ENCODE data around the gene PRDM13. TPM values are rescaled to one million over a fixed set of nuclear protein-coding genes. Genes with fewer than 3 reads are reported as not detected.

PRDM13 gene
- total and polyA plus RNA-seq, 2 experiments from 2014 or later = not detected

GRCh38 chr6:99602520-99603420 is 3.9 kb upstream of the PRDM13 start:
- no peak overlapping the region for H3K9ac ChIP-seq
- peak overlapping the region; percentile 64 for H2AFZ ChIP-seq
- H3K4me3 ChIP-seq = peak overlapping the region; percentile 56
- H3K9me2 ChIP-seq (ENCODE audit: insufficient read depth) = no peaks in the 10 kb centered on the region
- H3K9me3 ChIP-seq (ENCODE audit: low read depth) = no peaks in the 10 kb centered on the region
- 8 to 11% methylated on average over 41 to 54 of the region's 54 CpGs for WGBS, 2 experiments (ENCODE audit: low coverage in 1 of 2, low lambda C conversion rate in 2 of 2, missing lambda C conversion rate in 2 of 2)
- peaks cover 98% of the 10 kb centered on the region for H3K27me3 ChIP-seq (replicated peaks; ENCODE audit: insufficient read depth)
- H3K4me1 ChIP-seq (ENCODE audit: insufficient read depth) = no peaks in the 10 kb centered on the region
- H4K20me1 ChIP-seq (ENCODE audit: insufficient read depth) = no peaks in the 10 kb centered on the region
- H3K4me2 ChIP-seq (ENCODE audit: unreplicated experiment) = peak overlapping the region; percentile 61
- no peaks in the 10 kb centered on the region for H3K79me2 ChIP-seq (ENCODE audit: insufficient read depth)
- in situ Hi-C loops (cut with MboI) = no loop called here
- no peaks in the 10 kb centered on the region for H3K36me3 ChIP-seq (ENCODE audit: low read depth)
- no peaks in the 10 kb centered on the region for H3F3A ChIP-seq (ENCODE audit: insufficient read depth)
- TF ChIP-seq EZH2 (IDR thresholded peaks at IDR 0.05; ENCODE audit: insufficient read depth, poor library complexity, severe bottlenecking) (peak; percentile 99), EZH2phosphoT487 (IDR thresholded peaks at IDR 0.05; ENCODE audit: insufficient read depth, low read depth) (peak; percentile 85)
- H3K27ac ChIP-seq = no peak overlapping the region
- no peak for DNase-seq

GRCh38 chr6:99603421-99604165 is 3.0 kb upstream of the PRDM13 start:
- no peaks in the 10 kb centered on the region for H3K79me2 ChIP-seq (ENCODE audit: insufficient read depth)
- peak overlapping the region; percentile 64 for H2AFZ ChIP-seq
- no peak overlapping the region for H3K9ac ChIP-seq
- H3K4me1 ChIP-seq (ENCODE audit: insufficient read depth) = no peaks in the 10 kb centered on the region
- in situ Hi-C loops (cut with MboI) = no loop called here
- peak overlapping the region; percentile 33; the same call in 1 of the 2 replicates for H3K4me3 ChIP-seq
- peak; percentile 56 for DNase-seq
- H4K20me1 ChIP-seq (ENCODE audit: insufficient read depth) = no peaks in the 10 kb centered on the region
- H3K9me2 ChIP-seq (ENCODE audit: insufficient read depth) = no peaks in the 10 kb centered on the region
- TF ChIP-seq EZH2phosphoT487 (IDR thresholded peaks at IDR 0.05; ENCODE audit: insufficient read depth, low read depth) (no peak), EZH2 (IDR thresholded peaks at IDR 0.05; ENCODE audit: insufficient read depth, poor library complexity, severe bottlenecking) (peak; percentile 98)
- no peaks in the 10 kb centered on the region for H3F3A ChIP-seq (ENCODE audit: insufficient read depth)
- no peaks in the 10 kb centered on the region for H3K36me3 ChIP-seq (ENCODE audit: low read depth)
- peak overlapping the region; percentile 23 for H3K4me2 ChIP-seq (ENCODE audit: unreplicated experiment)
- H3K9me3 ChIP-seq (ENCODE audit: low read depth) = no peaks in the 10 kb centered on the region
- 1 to 2% methylated on average over 54 to 55 of the region's 55 CpGs for WGBS, 2 experiments (ENCODE audit: low coverage in 1 of 2, low lambda C conversion rate in 2 of 2, missing lambda C conversion rate in 2 of 2)
- peaks cover 98% of the 10 kb centered on the region for H3K27me3 ChIP-seq (replicated peaks; ENCODE audit: insufficient read depth)
- H3K27ac ChIP-seq = no peak overlapping the region

GRCh38 chr6:99604166-99605073 is 2.2 kb upstream of the PRDM13 start:
- Histone ChIP-seq H3K9ac (no peak overlapping the region), H3K4me2 (ENCODE audit: unreplicated experiment) (peak overlapping the region; percentile 23), H3K27me3 (replicated peaks; ENCODE audit: insufficient read depth) (peaks cover 98% of the 10 kb centered on the region), H4K20me1 (ENCODE audit: insufficient read depth) (no peaks in the 10 kb centered on the region), H3K27ac (no peak overlapping the region), H3K4me1 (ENCODE audit: insufficient read depth) (no peaks in the 10 kb centered on the region), H3K79me2 (ENCODE audit: insufficient read depth) (no peaks in the 10 kb centered on the region), H3K4me3 (peak overlapping the region; percentile 33; the same call in 1 of the 2 replicates), H3K9me3 (ENCODE audit: low read depth) (no peaks in the 10 kb centered on the region), H3F3A (ENCODE audit: insufficient read depth) (no peaks in the 10 kb centered on the region), H2AFZ (no peak overlapping the region), H3K36me3 (ENCODE audit: low read depth) (no peaks in the 10 kb centered on the region), H3K9me2 (ENCODE audit: insufficient read depth) (no peaks in the 10 kb centered on the region)
- in situ Hi-C loops (cut with MboI) = no loop called here
- TF ChIP-seq EZH2 (IDR thresholded peaks at IDR 0.05; ENCODE audit: insufficient read depth, poor library complexity, severe bottlenecking) = peak; percentile 94
- TF ChIP-seq EZH2phosphoT487 (IDR thresholded peaks at IDR 0.05; ENCODE audit: insufficient read depth, low read depth) = peak; percentile 58; the same call in 1 of the 2 replicates
- 12 to 15% methylated on average over 31 of the region's 31 CpGs for WGBS, 2 experiments (ENCODE audit: low coverage in 1 of 2, low lambda C conversion rate in 2 of 2, missing lambda C conversion rate in 2 of 2)
- DNase-seq = no peak

All from GM23248 (cell line).